GM12878 (cell line): ENCODE results near the gene TLCD2. TPM values are rescaled to one million over a fixed set of nuclear protein-coding genes. Genes with fewer than 3 reads are reported as not detected.
A peak's percentile ranks its signal among the peaks of the same experiment; 100 is the strongest.

Experiments used
- ATAC-seq: fragments of 200-7000 bp; cut with Tn5 transposase; 3 replicates; pipeline ENCODE4 v1.9.1; 2020; ENCODE audit warnings: mild to moderate bottlenecking, moderate library complexity
- BruUV-seq: library from RNA; stranded (reverse); fragments of 400-500 nt; replicated peaks from 2 replicates; lab custom pipeline; 2021; lab: Mats Ljungman, UMichigan
- CTCF ChIA-PET: fragments of 300-600 bp; sonication (Branson Sonifier 250); formaldehyde crosslinking; extraction: SDS; loops from one replicate; lab custom pipeline; 2021; ENCODE audit warnings: inconsistent platforms; lab: Yijun Ruan, JAX
- POLR2A ChIA-PET: fragments of 350-600 bp; formaldehyde crosslinking; extraction: SDS; loops from one replicate; lab custom pipeline; 2021; ENCODE audit warnings: inconsistent platforms; lab: Charles Lee
- RAD21 ChIA-PET: fragments of 300-600 bp; sonication (Branson Sonifier 250); formaldehyde crosslinking; loops from one replicate; lab custom pipeline; 2023; ENCODE audit warnings: antibody characterized with exemption; ENCODE audit not compliant: unreplicated experiment; lab: Charles Lee
- SMC1A ChIA-PET: fragments of 300-600 bp; sonication (Branson Sonifier 250); formaldehyde crosslinking; loops from one replicate; lab custom pipeline; 2023; ENCODE audit not compliant: unreplicated experiment, uncharacterized antibody; lab: Charles Lee
- DNase-seq: peaks from one replicate; pipeline ENCODE4 v3.0.0-alpha.2; 2011; ENCODE audit warnings: low read depth, low spot score
- FAIRE-seq: peaks from 3 replicates; lab custom pipeline; 2011; peaks lifted over from hg19 to GRCh38; lab: Jason Lieb, UNC
- H2AFZ ChIP-seq: 2 replicates; pipeline ENCODE4 v1.6.0; 2011; ENCODE audit warnings: low read depth, low read length, control low read depth; ENCODE audit not compliant: control insufficient read depth
- H3K27ac ChIP-seq: 2 replicates; pipeline ENCODE4 v1.5.1; 2011; ENCODE audit warnings: control low read depth; ENCODE audit not compliant: control insufficient read depth, insufficient read depth
- H3K27me3 ChIP-seq, 2 experiments: replicated peaks in 1 of 2; 2 replicates each; pipeline versions ENCODE4 v1.6.0 to v1.6.1; 2011; ENCODE audit warnings: low read length in 1 of 2; ENCODE audit not compliant: control insufficient read depth in 2 of 2, insufficient read depth in 2 of 2
- H3K36me3 ChIP-seq, 2 experiments: 2 replicates each; pipeline ENCODE4 v1.5.1; 2011; ENCODE audit warnings: low read length in 1 of 2; ENCODE audit not compliant: control insufficient read depth in 2 of 2, insufficient read depth in 2 of 2
- H3K4me1 ChIP-seq: 2 replicates; pipeline ENCODE4 v1.6.1; 2011; ENCODE audit warnings: mild to moderate bottlenecking, low read length, moderate library complexity, mixed read lengths; ENCODE audit not compliant: control insufficient read depth, insufficient read depth
- H3K4me2 ChIP-seq: 2 replicates; pipeline ENCODE4 v1.6.0; 2011; ENCODE audit warnings: control low read depth; ENCODE audit not compliant: control insufficient read depth, insufficient read depth
- H3K4me3 ChIP-seq: fragments of 200-600 bp; sonication (generic); 2 replicates; pipeline ENCODE4 v1.5.1; 2016
- H3K79me2 ChIP-seq: 2 replicates; pipeline ENCODE4 v1.6.0; 2011; ENCODE audit warnings: low read length; ENCODE audit not compliant: control insufficient read depth, insufficient read depth
- H3K9ac ChIP-seq: 2 replicates; pipeline ENCODE4 v1.8.0; 2011; ENCODE audit warnings: low read length, control low read depth, mixed read lengths; ENCODE audit not compliant: control insufficient read depth, insufficient read depth
- H3K9me3 ChIP-seq: replicated peaks from 3 replicates; pipeline ENCODE4 v1.5.1; 2011; ENCODE audit warnings: mild to moderate bottlenecking, low read length; ENCODE audit not compliant: control insufficient read depth, insufficient read depth
- H4K20me1 ChIP-seq: 2 replicates; pipeline ENCODE4 v1.6.0; 2011; ENCODE audit not compliant: control insufficient read depth, insufficient read depth
- IKZF1 ChIP-seq: fragments of 450-650 bp; conservative IDR thresholded peaks from 2 replicates; pipeline ENCODE4 v1.6.1; 2017; ENCODE audit warnings: antibody characterized with exemption, mild to moderate bottlenecking
- KDM1A ChIP-seq: fragments of 200-600 bp; sonication (generic); IDR thresholded peaks from 2 replicates; pipeline ENCODE4 v1.6.1; 2016; ENCODE audit warnings: borderline replicate concordance
- LARP7 ChIP-seq: fragments of 450-650 bp; IDR thresholded peaks from 2 replicates; pipeline ENCODE4 v1.6.1; 2017; ENCODE audit warnings: mild to moderate bottlenecking
- NKRF ChIP-seq: fragments of 450-650 bp; conservative IDR thresholded peaks from 2 replicates; pipeline ENCODE4 v1.6.1; 2017; ENCODE audit warnings: mild to moderate bottlenecking, moderate library complexity
- PAX5 ChIP-seq: IDR thresholded peaks from 2 replicates; pipeline ENCODE4 v1.6.1; 2011; ENCODE audit warnings: low read depth, low read length, borderline replicate concordance
- PAX8 ChIP-seq: fragments of 450-650 bp; IDR thresholded peaks from 2 replicates; pipeline ENCODE4 v1.6.1; 2017; ENCODE audit warnings: mild to moderate bottlenecking, moderate library complexity
- PML ChIP-seq: IDR thresholded peaks from 2 replicates; pipeline ENCODE4 v1.6.1; 2012; ENCODE audit warnings: low read length, inconsistent platforms
- POU2F2 ChIP-seq: IDR thresholded peaks from 3 replicates; pipeline ENCODE4 v1.6.1; 2011; ENCODE audit warnings: low read depth, mild to moderate bottlenecking, low read length, borderline replicate concordance
- SMARCA5 ChIP-seq: fragments of 450-650 bp; IDR thresholded peaks from 2 replicates; pipeline ENCODE4 v1.6.1; 2017; ENCODE audit warnings: mild to moderate bottlenecking
- SRF ChIP-seq, 2 experiments: IDR thresholded peaks; 2 replicates each; pipeline ENCODE4 v1.6.1; 2011; ENCODE audit warnings: low read depth in 2 of 2, low read length in 2 of 2, mild to moderate bottlenecking in 1 of 2, moderate library complexity in 1 of 2
- ZNF274 ChIP-seq: IDR thresholded peaks from one replicate; pipeline ENCODE4 v1.8.0; 2011; ENCODE audit not compliant: insufficient read length, insufficient read depth
- ZNF687 ChIP-seq: fragments of 450-650 bp; IDR thresholded peaks from 2 replicates; pipeline ENCODE4 v1.6.1; 2017; ENCODE audit warnings: mild to moderate bottlenecking, moderate library complexity
- WGBS: methylation state at CpG from one replicate; pipeline ENCODE4 v1.1.6; 2016; ENCODE audit warnings: low lambda C conversion rate; ENCODE audit not compliant: insufficient replicate concordance, insufficient coverage; ENCODE audit errors: missing lambda C conversion rate; 5-methylcytosine and 5-hydroxymethylcytosine counted together
- in situ Hi-C: fragments of 300-500 bp; cut with MboI; formaldehyde crosslinking; loops from 9 replicates; pipeline ENCODE4 v1.14.3; 2018; ENCODE audit warnings: mixed read lengths
- intact Hi-C: fragments of 100-400 bp; cut with micrococcal nuclease; formaldehyde crosslinking; loops from one replicate; pipeline ENCODE4 v1.14.2; 2022; ENCODE audit not compliant: unreplicated experiment
- polyA plus RNA-seq, 11 experiments: library from polyadenylated mRNA; depleted of rRNA in 4 of 11; unstranded in 6 of 11; stranded (reverse) in 5 of 11; fragments of >200 nt; fragmentation: Nextera tagmentation in 4 of 11; fragmentation: Illumina TruSeq in 1 of 11; extraction: Ambion mirVana in 4 of 11; extraction: Trizol in 1 of 11; gene quantifications; 1 replicate in 1 of 11; 2 replicates in 10 of 11; pipeline versions ENCODE4 v1.2.1 to v1.2.3, GENCODE V29; 2011 to 2016; ENCODE audit warnings: inconsistent platforms in 2 of 11, missing spikeins in 2 of 11, low read depth in 1 of 11
- total RNA-seq, 4 experiments: library from RNA; depleted of rRNA in 3 of 4; stranded (reverse); fragments of >200 nt in 3 of 4; fragmentation: Illumina TruSeq in 1 of 4; extraction: Trizol in 1 of 4; gene quantifications; 2 replicates each; pipeline versions ENCODE4 v1.2.1 to v1.2.3, GENCODE V29; 2013 to 2021
- TF ChIP-seq, protein P1 (sequence below): IDR thresholded peaks from 2 replicates; pipeline ENCODE4 v1.6.1; 2011; ENCODE audit warnings: low read depth, low read length, improper control_type of control experiment, borderline replicate concordance

The TLCD2 gene
- total and polyA plus RNA-seq, 10 of the 15 experiments (the other 5 are each of a cell fraction or from before 2014, with no cell fraction given) = 0.02 to 0.15 (median 0.05) TPM; not detected in 2

GRCh38 chr17:1725642-1726511 lies 15.7 kb upstream of the TLCD2 start (continued):
- no peak for TF ChIP-seq PAX5

DNA sequence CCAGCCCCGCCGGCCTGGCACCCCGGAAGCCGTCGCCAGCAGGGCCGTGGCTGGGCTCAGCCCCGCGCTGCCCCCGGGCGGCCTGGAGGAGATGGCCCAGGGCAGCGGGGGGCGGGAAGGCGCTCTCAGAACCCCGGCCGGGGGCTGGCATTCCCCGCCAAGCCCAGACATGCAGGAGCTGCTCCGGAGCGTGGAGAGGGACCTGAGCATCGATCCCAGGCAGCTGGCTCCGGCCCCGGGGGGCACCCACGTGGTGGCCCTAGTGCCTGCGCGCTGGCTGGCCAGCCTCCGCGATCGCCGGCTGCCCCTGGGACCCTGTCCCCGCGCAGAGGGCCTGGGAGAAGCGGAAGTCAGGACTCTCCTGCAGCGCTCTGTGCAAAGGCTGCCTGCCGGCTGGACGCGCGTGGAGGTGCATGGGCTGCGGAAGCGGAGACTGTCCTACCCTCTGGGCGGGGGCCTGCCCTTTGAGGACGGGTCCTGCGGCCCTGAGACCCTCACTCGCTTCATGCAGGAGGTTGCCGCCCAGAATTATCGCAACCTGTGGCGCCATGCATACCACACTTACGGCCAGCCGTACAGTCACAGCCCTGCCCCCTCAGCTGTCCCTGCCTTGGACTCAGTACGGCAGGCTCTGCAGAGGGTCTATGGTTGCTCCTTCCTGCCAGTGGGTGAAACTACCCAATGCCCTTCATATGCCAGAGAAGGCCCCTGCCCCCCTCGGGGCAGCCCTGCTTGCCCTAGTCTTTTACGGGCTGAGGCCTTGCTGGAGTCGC lies 14.9 kb upstream of the TLCD2 start:
- WGBS = 25% methylated on average over 39 of the region's 51 CpGs
- ChIA-PET CTCF (interaction anchor here (0.5 to 1.4 kb wide), 3 partner anchors 12 to 161 kb away, joined by 3 read pairs; no protein-coding TSS in a partner anchor), POLR2A (interaction anchor here (0.6 to 5.1 kb wide), 5 partner anchors 11 to 1986 kb away, joined by 3 to 16 read pairs (median 4); no protein-coding TSS in a partner anchor), RAD21 (interaction anchor here (1.1 to 5.7 kb wide), 2 partner anchors 59 to 152 kb away, joined by 3 to 80 read pairs; no protein-coding TSS in a partner anchor), SMC1A (interaction anchor here (1.0 to 1.5 kb wide), 2 partner anchors 11 to 140 kb away, joined by 3 to 4 read pairs; no protein-coding TSS in a partner anchor)
- Histone ChIP-seq H3K27ac (peak overlapping the region; percentile 95), H2AFZ (peak overlapping the region; percentile 57), H3K36me3 (peaks cover 3 to 5% of the 10 kb centered on the region in 2 experiments; a peak in 3 of 4 replicates), H3K9me3 (no peaks in the 10 kb centered on the region), H3K27me3 (no peaks in the 10 kb centered on the region), H3K4me1 (peaks cover 28% of the 10 kb centered on the region), H3K4me2 (peak overlapping the region; percentile 70), H3K4me3 (peak overlapping the region; percentile 86), H4K20me1 (no peaks in the 10 kb centered on the region), H3K9ac (peak overlapping the region; percentile 80), H3K79me2 (peaks cover 16% of the 10 kb centered on the region)
- in situ Hi-C loops = loop anchor here (5.0 kb wide), 1 partner anchor 107 kb away; the partner anchor contains the start of gene RPA1
- no peak for DNase-seq
- no peak for FAIRE-seq
- intact Hi-C loops = loop anchor here (5.0 kb wide), 1 partner anchor 317 kb away; the partner anchor contains the start of gene OVCA2
- ATAC-seq = peak; percentile 56
- no TSS peak for BruUV-seq
- TF ChIP-seq KDM1A = no peak
- no peak for TF ChIP-seq PML
- no peak for TF ChIP-seq SRF (IDR thresholded peaks at IDR 0.05; ENCODE audit: low read depth in 2 of 2, low read length in 2 of 2)
- no peak; the same call in 1 of the 2 replicates for TF ChIP-seq ZNF687
- no peak for TF ChIP-seq PAX8
- TF ChIP-seq, protein P1, sequence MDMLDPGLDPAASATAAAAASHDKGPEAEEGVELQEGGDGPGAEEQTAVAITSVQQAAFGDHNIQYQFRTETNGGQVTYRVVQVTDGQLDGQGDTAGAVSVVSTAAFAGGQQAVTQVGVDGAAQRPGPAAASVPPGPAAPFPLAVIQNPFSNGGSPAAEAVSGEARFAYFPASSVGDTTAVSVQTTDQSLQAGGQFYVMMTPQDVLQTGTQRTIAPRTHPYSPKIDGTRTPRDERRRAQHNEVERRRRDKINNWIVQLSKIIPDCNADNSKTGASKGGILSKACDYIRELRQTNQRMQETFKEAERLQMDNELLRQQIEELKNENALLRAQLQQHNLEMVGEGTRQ = no peak
- peak; percentile 15 for TF ChIP-seq IKZF1
- TF ChIP-seq POU2F2 = no peak
- TF ChIP-seq ZNF274 = no peak
- peak; percentile 33 for TF ChIP-seq LARP7
- 0 out of 2 replicates have a peak, but pooled peaks have one; percentile 53 for TF ChIP-seq NKRF
- TF ChIP-seq SMARCA5 = peak; percentile 9; the same call in 1 of the 2 replicates
